Measurements from ENCODE around the gene SLC4A1AP. TPM values are rescaled to one million over a fixed set of nuclear protein-coding genes. Genes with fewer than 3 reads are reported as not detected.

SLC4A1AP gene, protein sequence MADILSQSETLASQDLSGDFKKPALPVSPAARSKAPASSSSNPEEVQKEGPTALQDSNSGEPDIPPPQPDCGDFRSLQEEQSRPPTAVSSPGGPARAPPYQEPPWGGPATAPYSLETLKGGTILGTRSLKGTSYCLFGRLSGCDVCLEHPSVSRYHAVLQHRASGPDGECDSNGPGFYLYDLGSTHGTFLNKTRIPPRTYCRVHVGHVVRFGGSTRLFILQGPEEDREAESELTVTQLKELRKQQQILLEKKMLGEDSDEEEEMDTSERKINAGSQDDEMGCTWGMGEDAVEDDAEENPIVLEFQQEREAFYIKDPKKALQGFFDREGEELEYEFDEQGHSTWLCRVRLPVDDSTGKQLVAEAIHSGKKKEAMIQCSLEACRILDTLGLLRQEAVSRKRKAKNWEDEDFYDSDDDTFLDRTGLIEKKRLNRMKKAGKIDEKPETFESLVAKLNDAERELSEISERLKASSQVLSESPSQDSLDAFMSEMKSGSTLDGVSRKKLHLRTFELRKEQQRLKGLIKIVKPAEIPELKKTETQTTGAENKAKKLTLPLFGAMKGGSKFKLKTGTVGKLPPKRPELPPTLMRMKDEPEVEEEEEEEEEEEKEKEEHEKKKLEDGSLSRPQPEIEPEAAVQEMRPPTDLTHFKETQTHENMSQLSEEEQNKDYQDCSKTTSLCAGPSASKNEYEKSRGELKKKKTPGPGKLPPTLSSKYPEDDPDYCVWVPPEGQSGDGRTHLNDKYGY
- 32.5 and 35.3 TPM in 2 replicates for total RNA-seq

DNA sequence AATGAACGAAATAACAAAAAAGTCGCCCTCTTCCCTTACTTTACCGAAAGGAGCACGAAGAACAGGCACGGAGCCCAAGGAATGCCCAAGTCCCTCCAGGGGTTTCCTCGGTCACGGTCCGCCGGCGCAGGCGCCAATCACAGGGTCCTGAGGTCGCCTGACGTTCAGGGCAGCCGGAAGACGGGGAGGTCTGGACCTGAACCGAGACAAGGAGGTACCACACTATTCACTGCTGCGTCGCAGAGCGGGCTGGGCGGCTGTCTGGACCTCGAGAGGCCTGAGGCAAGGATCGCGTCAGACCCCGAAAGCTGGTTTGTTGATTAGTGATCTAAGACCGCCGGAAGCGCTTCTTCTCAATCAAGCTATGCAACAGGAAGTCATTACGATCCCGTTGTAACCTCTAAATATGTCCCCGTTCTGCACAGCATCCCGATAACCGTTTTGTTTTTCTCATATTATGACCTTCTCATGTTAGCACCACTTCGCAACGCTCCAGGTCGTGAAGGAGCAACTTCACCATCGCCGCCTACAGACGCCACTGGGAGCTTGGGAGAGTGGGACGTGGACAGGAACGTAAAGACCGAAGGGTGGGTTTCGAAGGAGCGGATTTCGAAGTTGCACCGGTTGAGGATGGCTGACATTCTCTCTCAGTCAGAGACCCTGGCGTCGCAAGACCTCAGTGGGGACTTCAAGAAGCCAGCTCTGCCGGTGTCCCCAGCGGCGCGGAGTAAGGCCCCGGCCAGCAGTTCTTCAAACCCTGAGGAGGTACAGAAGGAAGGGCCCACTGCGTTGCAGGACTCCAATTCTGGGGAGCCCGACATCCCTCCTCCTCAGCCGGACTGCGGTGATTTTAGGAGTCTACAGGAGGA is at the start of gene SLC4A1AP, which contains the start of gene SUPT7L:
TSS of gene SLC4A1AP (plus strand) at position 605 of the 869 bp plus-strand sequence. CDS start at position 631, 26 bp downstream.
TSS of gene SUPT7L (minus strand) at position 330 of the 869 bp plus-strand sequence. CDS start 1,422 bp downstream, outside the sequence.

DNA sequence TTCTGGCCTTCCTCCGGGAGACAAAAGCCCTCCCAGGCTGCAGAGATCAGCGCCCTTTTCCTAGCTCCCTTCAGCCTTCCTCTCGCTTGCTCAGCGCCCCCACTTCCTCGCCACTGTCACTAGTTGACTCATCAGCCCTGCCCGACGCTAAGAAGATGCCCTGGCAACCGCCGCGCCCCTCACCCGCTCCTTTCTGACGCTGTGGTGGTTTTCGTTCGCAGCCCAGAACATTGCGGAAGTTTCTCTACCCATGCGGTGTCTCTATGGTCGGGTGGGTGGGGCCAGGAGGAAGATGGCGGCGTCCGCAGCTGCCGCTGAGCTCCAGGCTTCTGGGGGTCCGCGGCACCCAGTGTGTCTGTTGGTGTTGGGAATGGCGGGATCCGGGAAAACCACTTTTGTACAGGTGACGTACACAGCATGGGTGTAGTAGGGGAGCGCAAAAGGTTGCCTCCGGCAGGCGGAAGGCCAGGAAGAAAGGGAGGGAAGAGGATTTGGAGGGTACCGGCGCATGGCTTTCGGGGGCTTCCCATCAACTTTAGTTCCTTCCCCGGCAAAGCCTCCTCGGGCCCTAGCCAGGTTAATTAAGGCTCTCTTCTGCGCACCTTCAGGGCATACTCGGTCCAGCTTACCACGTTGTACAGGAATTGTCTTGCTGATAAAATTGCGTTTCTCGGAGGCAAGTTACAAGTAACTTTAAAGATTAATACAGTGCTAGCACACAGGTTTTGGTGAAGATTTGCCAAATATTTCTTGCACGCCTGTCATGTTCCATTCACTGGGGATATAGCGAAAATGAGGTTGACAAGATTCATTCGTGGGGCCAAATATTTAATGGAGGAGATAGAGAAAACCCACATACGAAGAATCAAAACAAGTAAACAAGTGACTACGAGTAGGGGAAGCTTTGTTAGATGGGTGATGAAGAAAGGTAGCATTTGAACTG is 34.7 kb upstream of the SLC4A1AP start, which contains the start of the genes CCDC121 and GPN1:
TSS of gene CCDC121 (minus strand) at position 246 of the 943 bp plus-strand sequence. CDS start 1,213 bp downstream, outside the sequence.
TSS of gene GPN1 (plus strand) at position 284 of the 943 bp plus-strand sequence. CDS start at position 293, 9 bp downstream.

Other genes with a start within 250 kb of the SLC4A1AP start
- 98.6 and 107 TPM in 2 replicates for gene NRBP1, start 235.3 kb upstream of the SLC4A1AP start, total RNA-seq
- gene KRTCAP3, start 221.5 kb upstream of the SLC4A1AP start, total RNA-seq = 0.13 and 0.37 TPM in 2 replicates
- 34.1 and 42.7 TPM in 2 replicates for gene IFT172, start 174.1 kb upstream of the SLC4A1AP start, total RNA-seq
- gene FNDC4, start 168.7 kb upstream of the SLC4A1AP start, total RNA-seq = 87.1 and 98.2 TPM in 2 replicates
- gene GCKR, start 167.1 kb upstream of the SLC4A1AP start, total RNA-seq = 22.0 and 22.6 TPM in 2 replicates
- 16.6 and 24.7 TPM in 2 replicates for gene ZNF512, start 80.8 kb upstream of the SLC4A1AP start, total RNA-seq
- gene CCDC121, start 34.9 kb upstream of the SLC4A1AP start, total RNA-seq = 1.8 and 3.2 TPM in 2 replicates
- gene GPN1, start 34.8 kb upstream of the SLC4A1AP start, total RNA-seq = 27.9 and 31.9 TPM in 2 replicates
- 15.1 and 17.8 TPM in 2 replicates for gene SUPT7L, start 275 bp upstream of the SLC4A1AP start, total RNA-seq
- gene MRPL33, start 107.8 kb downstream of the SLC4A1AP start, total RNA-seq = 61.4 and 71.4 TPM in 2 replicates
- 2.3 and 2.4 TPM in 2 replicates for gene RBKS, start 226.5 kb downstream of the SLC4A1AP start, total RNA-seq
- gene BABAM2, start 226.8 kb downstream of the SLC4A1AP start, total RNA-seq = 24.7 and 29.7 TPM in 2 replicates

Data from aortic smooth muscle cell (primary cell).